ENCODE measurements around the gene HAUS7. TPM values are rescaled to one million over a fixed set of nuclear protein-coding genes. Genes with fewer than 3 reads are reported as not detected.

The HAUS7 gene
- total RNA-seq, result 17.1 and 48.6 TPM in 2 replicates

DNA sequence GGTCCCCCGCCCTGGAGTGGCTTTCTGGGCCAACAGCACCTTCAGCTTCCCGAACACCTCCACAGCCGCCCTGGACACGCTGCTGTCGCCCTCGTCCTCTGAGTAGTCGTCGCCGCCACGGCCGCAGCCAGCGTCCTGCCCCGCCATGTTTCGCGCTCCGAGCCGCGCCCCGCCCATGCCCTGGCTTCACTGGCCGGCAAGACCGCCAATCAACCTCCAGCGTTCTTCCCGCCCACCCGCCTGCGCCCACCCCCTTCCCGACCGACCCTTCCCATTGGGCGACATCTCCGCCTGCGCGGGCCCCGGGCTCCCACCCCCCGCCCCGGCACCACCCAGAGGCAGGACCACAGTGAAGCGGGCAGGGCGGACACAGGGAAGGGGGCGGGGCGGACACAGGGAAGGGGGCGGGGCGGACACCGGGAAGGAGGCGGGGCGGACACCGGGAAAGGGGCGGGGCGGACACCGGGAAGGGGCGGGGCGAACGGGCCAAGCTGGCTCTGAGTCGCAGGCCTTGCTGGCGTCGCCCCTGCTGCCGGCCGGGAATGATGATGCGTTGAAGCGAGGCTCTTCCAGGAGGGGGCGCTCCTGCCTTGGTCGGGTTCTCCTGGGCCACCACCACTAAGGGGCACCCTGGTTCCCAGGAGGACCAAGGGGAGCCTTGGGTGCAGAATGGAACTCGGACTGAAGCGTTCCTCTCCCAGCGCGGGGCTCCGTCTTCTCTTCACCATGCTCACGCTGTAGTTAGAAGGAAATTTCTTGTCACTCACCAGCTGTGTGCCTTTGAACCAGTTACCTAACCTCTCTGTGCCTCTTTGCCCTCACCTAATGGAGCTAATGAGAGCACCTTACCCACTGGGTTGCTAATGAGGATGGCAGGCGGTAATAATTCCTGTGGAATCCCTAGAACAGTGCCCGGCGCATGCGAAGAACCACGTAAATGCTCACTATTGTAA is at the start of gene HAUS7:
TSS of gene HAUS7 (minus strand) at position 166 of the 953 bp plus-strand sequence. CDS start at position 147, 19 bp downstream.

DNA sequence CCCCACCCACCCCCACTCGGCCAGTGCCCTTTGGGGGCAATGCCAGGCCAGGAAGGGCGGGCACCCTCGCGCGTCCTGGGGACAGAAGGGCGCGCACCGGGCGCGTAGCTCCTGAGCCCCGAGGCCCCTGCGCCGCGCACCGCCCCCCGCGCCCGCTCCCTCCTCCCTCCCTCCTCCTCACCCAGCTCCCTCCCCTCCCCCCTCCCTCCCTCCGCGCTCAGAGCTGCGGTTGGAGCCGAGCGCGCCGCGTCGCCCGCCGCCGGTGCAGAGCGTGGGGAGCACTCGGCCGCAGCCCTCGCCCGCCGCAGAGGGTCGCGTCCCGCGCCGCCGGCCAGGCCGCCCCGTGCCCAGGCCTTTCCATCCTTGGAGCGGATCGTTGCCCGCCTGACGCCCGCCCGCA is 47.0 kb upstream of the HAUS7 start, which contains the start of gene ATP2B3:
TSS of gene ATP2B3 (plus strand) at position 220 of the 400 bp plus-strand sequence. CDS start 18,606 bp downstream, outside the sequence.

DNA sequence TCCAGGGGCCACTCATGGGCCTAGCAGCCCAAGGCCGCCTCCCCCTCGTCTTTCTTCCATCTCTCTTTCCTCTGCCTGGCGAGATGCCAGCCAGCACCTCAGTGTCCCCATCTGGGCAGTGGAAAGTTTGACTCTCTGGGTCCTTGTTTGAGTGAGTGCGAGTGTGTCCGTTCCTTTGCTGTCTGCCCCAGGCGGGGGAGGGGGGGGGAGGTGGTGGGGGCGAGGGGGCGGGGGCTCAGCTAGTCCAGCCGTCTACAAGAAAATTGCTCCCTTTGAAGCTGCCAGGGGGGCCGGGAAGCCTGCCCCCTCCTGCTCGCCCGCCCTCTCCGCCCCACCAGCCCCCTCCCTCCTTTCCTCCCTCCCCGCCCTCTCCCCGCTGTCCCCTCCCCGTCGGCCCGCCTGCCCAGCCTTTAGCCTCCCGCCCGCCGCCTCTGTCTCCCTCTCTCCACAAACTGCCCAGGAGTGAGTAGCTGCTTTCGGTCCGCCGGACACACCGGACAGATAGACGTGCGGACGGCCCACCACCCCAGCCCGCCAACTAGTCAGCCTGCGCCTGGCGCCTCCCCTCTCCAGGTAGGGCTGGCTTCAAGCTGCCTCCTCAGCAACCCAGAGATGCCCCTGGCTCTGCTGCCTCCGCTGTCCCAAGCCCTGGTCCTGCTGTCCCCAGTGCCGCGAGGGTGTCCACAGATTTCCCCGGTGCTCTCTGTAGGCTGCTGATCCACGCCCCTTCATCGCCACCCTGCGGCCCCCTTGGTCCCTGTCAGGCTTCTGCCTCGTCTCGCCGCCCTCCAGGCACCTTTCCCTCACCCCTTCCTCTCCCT is 24.4 kb upstream of the HAUS7 start, which contains the start of gene BGN:
TSS of gene BGN (plus strand) at position 440 of the 821 bp plus-strand sequence. CDS start 9,652 bp downstream, outside the sequence.

GRCh38 chrX:153445856-153446635 is 24.3 kb downstream of the HAUS7 start, which contains the start of gene TREX2:
Gene TREX2 (minus strand): TSS chrX:153446056. CDS start chrX:153445430, 626 bp downstream.

DNA sequence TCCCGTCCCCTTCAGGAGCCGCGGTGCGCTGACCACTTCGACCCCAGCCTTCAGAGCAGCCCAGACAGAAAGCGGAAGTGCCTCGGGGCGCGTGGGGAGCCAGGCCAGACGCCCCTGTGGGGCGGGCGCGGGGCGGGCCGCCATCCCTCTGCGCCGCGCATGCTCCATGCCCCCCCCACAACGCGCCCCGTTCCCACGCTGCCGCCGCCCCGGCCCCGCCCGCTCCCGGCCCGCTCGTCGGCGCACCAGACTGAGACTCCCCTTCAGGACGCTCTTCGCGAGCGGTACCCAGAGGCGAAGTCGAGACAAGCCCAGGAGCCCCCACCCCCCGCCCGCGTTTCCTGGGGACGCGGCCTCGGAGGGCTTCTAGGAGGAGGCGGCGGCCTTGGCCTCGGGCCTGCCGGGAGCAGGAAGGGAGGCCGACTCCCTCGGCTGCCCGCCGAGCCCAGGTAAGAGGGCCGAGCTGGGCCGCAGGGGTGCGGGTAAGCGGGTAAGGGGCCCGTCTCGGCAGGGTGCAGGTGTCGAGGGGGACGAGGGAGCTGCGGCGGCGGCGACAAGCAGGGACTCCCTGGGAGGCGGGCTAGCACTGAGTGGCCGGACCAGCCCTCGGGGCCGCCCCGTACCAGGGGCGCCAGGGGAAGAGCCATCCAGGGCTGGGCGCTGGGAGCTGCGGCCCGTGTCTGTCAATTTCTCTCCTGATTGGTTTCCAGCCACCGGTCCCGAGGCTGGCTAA is 59.0 kb downstream of the HAUS7 start, which contains the start of gene ZFP92:
TSS of gene ZFP92 (plus strand) at position 218 of the 733 bp plus-strand sequence. CDS start 6,851 bp downstream, outside the sequence.

DNA sequence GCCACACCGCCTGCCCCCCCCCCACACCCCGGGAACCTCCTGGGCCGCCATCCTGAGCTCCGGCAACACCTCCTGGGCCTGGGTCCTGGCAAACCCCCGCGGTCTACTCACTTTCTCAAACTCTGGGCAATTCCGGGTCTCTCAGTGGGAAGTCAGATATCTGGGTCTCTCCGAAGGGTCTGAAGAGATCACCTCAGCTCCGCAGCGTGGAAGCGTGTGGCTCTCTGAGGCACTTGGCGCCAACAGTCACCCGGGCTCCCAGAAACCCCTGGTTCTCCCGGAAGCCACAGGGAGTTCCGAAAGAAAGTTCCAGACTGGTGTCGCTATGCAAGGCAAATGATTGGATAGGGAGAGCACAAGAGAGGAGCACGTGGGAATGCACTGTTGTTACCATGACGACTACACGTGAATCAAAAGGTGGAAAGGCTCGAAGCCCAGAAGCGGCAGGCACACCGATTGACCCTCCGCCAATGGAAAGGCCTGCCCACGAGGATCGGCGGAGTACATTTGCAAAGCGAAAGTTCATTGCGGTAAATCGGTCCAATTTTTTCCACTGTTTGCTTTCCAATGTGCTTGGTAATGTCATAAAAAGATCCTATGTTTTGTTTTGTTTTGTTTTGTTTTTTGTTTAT is 69.1 kb downstream of the HAUS7 start, which contains the start of gene PNMA6E:
TSS of gene PNMA6E (minus strand) at position 218 of the 632 bp plus-strand sequence. CDS start 2,501 bp downstream, outside the sequence.

Other genes starting within 250 kb of the HAUS7 start
- not detected in 2 replicates for gene PNMA6F, start 148.8 kb downstream of the HAUS7 start, total RNA-seq
- 5.9 and 10.1 TPM in 2 replicates for gene ZNF275, start 136.4 kb downstream of the HAUS7 start, total RNA-seq
- gene PNMA6E, start 69.2 kb downstream of the HAUS7 start, total RNA-seq, result not detected in 2 replicates
- 0.49 and 0.89 TPM in 2 replicates for gene ZFP92, start 59.1 kb downstream of the HAUS7 start, total RNA-seq
- 0.13 and 0.98 TPM in 2 replicates for gene TREX2, start 24.5 kb downstream of the HAUS7 start, total RNA-seq
- 17.4 and 86.5 TPM in 2 replicates for gene BGN, start 24.4 kb upstream of the HAUS7 start, total RNA-seq
- under 0.01 TPM in 1 of 2 replicates, not detected in the other for gene ATP2B3, start 47.1 kb upstream of the HAUS7 start, total RNA-seq
- gene CCNQ, start 128.6 kb upstream of the HAUS7 start, total RNA-seq, result 33.3 and 50.8 TPM in 2 replicates
- 0.13 and 1.3 TPM in 2 replicates for gene DUSP9, start 176.6 kb upstream of the HAUS7 start, total RNA-seq
- gene PNCK, start 203.2 kb upstream of the HAUS7 start, total RNA-seq, result 1.1 TPM in 1 of 2 replicates, not detected in the other
- gene SLC6A8, start 217.3 kb upstream of the HAUS7 start, total RNA-seq, result 18.7 and 53.7 TPM in 2 replicates